ENCODE results near the gene SVEP1. TPM values are rescaled to one million over a fixed set of nuclear protein-coding genes. Genes with fewer than 3 reads are reported as not detected.

The SVEP1 gene
- total and polyA plus RNA-seq, 2 of the 13 experiments (the other 11 are each of a cell fraction or from before 2014, with no cell fraction given): not detected

DNA sequence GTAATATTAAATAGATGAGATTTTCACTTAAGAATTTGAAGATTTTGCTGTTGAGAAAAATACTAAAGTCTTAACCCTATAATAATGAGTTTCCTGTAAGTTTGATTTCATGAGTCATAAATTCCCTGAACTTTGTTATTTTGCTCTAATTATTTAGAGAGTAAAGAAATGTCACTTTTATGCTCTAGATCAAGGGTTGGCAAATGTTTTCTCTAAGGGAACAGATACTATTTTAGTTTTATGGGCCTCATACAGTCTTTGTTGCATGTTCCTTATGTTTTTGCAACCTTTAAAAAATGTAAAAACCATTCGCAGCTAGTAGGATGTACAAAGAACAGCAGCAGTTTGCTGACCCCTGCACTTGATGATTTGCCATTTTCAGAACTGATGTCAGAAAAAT, 241.4 kb downstream of the SVEP1 start (continued):
- TF ChIP-seq ELF4 (CRISPR knock-in tag; IDR thresholded peaks at IDR 0.05; ENCODE audit: borderline replicate concordance) (no peak), SALL2 (CRISPR knock-in tag; IDR thresholded peaks at IDR 0.05) (no peak), ZNF430 (CRISPR knock-in tag; IDR thresholded peaks at IDR 0.05) (no peak), CENPT (CRISPR knock-in tag; IDR thresholded peaks at IDR 0.05; ENCODE audit: low read depth) (no peak), ZNF260 (CRISPR knock-in tag; IDR thresholded peaks at IDR 0.05; ENCODE audit: borderline replicate concordance, low read depth) (no peak)
- TF ChIP-seq, protein P1, sequence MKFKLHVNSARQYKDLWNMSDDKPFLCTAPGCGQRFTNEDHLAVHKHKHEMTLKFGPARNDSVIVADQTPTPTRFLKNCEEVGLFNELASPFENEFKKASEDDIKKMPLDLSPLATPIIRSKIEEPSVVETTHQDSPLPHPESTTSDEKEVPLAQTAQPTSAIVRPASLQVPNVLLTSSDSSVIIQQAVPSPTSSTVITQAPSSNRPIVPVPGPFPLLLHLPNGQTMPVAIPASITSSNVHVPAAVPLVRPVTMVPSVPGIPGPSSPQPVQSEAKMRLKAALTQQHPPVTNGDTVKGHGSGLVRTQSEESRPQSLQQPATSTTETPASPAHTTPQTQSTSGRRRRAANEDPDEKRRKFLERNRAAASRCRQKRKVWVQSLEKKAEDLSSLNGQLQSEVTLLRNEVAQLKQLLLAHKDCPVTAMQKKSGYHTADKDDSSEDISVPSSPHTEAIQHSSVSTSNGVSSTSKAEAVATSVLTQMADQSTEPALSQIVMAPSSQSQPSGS (CRISPR knock-in tag; IDR thresholded peaks at IDR 0.05): no peak
- TF ChIP-seq, protein P2, sequence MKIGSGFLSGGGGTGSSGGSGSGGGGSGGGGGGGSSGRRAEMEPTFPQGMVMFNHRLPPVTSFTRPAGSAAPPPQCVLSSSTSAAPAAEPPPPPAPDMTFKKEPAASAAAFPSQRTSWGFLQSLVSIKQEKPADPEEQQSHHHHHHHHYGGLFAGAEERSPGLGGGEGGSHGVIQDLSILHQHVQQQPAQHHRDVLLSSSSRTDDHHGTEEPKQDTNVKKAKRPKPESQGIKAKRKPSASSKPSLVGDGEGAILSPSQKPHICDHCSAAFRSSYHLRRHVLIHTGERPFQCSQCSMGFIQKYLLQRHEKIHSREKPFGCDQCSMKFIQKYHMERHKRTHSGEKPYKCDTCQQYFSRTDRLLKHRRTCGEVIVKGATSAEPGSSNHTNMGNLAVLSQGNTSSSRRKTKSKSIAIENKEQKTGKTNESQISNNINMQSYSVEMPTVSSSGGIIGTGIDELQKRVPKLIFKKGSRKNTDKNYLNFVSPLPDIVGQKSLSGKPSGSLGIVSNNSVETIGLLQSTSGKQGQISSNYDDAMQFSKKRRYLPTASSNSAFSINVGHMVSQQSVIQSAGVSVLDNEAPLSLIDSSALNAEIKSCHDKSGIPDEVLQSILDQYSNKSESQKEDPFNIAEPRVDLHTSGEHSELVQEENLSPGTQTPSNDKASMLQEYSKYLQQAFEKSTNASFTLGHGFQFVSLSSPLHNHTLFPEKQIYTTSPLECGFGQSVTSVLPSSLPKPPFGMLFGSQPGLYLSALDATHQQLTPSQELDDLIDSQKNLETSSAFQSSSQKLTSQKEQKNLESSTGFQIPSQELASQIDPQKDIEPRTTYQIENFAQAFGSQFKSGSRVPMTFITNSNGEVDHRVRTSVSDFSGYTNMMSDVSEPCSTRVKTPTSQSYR (CRISPR knock-in tag; IDR thresholded peaks at IDR 0.05; ENCODE audit: borderline replicate concordance): no peak
- TF ChIP-seq, protein P3, sequence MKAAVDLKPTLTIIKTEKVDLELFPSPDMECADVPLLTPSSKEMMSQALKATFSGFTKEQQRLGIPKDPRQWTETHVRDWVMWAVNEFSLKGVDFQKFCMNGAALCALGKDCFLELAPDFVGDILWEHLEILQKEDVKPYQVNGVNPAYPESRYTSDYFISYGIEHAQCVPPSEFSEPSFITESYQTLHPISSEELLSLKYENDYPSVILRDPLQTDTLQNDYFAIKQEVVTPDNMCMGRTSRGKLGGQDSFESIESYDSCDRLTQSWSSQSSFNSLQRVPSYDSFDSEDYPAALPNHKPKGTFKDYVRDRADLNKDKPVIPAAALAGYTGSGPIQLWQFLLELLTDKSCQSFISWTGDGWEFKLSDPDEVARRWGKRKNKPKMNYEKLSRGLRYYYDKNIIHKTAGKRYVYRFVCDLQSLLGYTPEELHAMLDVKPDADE (CRISPR knock-in tag; IDR thresholded peaks at IDR 0.05): no peak
- TF ChIP-seq, protein P4, sequence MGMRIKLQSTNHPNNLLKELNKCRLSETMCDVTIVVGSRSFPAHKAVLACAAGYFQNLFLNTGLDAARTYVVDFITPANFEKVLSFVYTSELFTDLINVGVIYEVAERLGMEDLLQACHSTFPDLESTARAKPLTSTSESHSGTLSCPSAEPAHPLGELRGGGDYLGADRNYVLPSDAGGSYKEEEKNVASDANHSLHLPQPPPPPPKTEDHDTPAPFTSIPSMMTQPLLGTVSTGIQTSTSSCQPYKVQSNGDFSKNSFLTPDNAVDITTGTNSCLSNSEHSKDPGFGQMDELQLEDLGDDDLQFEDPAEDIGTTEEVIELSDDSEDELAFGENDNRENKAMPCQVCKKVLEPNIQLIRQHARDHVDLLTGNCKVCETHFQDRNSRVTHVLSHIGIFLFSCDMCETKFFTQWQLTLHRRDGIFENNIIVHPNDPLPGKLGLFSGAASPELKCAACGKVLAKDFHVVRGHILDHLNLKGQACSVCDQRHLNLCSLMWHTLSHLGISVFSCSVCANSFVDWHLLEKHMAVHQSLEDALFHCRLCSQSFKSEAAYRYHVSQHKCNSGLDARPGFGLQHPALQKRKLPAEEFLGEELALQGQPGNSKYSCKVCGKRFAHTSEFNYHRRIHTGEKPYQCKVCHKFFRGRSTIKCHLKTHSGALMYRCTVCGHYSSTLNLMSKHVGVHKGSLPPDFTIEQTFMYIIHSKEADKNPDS (CRISPR knock-in tag; IDR thresholded peaks at IDR 0.05): no peak
- TF ChIP-seq, protein P5, sequence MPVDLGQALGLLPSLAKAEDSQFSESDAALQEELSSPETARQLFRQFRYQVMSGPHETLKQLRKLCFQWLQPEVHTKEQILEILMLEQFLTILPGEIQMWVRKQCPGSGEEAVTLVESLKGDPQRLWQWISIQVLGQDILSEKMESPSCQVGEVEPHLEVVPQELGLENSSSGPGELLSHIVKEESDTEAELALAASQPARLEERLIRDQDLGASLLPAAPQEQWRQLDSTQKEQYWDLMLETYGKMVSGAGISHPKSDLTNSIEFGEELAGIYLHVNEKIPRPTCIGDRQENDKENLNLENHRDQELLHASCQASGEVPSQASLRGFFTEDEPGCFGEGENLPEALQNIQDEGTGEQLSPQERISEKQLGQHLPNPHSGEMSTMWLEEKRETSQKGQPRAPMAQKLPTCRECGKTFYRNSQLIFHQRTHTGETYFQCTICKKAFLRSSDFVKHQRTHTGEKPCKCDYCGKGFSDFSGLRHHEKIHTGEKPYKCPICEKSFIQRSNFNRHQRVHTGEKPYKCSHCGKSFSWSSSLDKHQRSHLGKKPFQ (CRISPR knock-in tag; IDR thresholded peaks at IDR 0.05; ENCODE audit: insufficient replicate concordance): no peak
- TF ChIP-seq, protein P6, sequence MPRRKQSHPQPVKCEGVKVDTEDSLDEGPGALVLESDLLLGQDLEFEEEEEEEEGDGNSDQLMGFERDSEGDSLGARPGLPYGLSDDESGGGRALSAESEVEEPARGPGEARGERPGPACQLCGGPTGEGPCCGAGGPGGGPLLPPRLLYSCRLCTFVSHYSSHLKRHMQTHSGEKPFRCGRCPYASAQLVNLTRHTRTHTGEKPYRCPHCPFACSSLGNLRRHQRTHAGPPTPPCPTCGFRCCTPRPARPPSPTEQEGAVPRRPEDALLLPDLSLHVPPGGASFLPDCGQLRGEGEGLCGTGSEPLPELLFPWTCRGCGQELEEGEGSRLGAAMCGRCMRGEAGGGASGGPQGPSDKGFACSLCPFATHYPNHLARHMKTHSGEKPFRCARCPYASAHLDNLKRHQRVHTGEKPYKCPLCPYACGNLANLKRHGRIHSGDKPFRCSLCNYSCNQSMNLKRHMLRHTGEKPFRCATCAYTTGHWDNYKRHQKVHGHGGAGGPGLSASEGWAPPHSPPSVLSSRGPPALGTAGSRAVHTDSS (CRISPR knock-in tag; conservative IDR thresholded peaks at IDR 0.05): no peak

Data from HepG2 (cell line).